BLaER1 treated with 17β-estradiol and CSF1 and Interleukin-3, amounts not matched to agents 10 nM and 100 nM (cell line): Measurements from ENCODE around the gene BLID.

ENCODE experiments used
- H3K27ac ChIP-seq, 11 experiments: shearing (Covaris generic); formaldehyde crosslinking; 2 replicates each; pipeline ENCODE4 v1.8.1; 2022
- H3K27me3 ChIP-seq, 11 experiments: shearing (Covaris generic); formaldehyde crosslinking; 2 replicates each; pipeline ENCODE4 v1.8.1; 2022
- H3K36me3 ChIP-seq, 11 experiments: shearing (Covaris generic); formaldehyde crosslinking; 2 replicates each; pipeline ENCODE4 v1.8.1; 2022
- H3K4me1 ChIP-seq, 10 experiments: shearing (Covaris generic); formaldehyde crosslinking; 2 replicates each; pipeline ENCODE4 v1.8.1; 2022
- H3K4me2 ChIP-seq, 11 experiments: shearing (Covaris generic); formaldehyde crosslinking; 2 replicates each; pipeline ENCODE4 v1.8.1; 2022
- H3K4me3 ChIP-seq, 10 experiments: shearing (Covaris generic); formaldehyde crosslinking; 2 replicates each; pipeline ENCODE4 v1.8.1; 2022
- H3K9ac ChIP-seq, 11 experiments: shearing (Covaris generic); formaldehyde crosslinking; 2 replicates each; pipeline ENCODE4 v1.8.1; 2022
- H3K9me3 ChIP-seq, 11 experiments: shearing (Covaris generic); formaldehyde crosslinking; replicated peaks in 1 of 11; 2 replicates each; pipeline ENCODE4 v1.8.1; 2022
- H4K20me1 ChIP-seq, 11 experiments: shearing (Covaris generic); formaldehyde crosslinking; 2 replicates each; pipeline ENCODE4 v1.8.1; 2022
- Cebpa-rat ChIP-seq, 11 experiments: shearing (Covaris generic); IDR thresholded peaks; 2 replicates each; pipeline ENCODE4 v1.8.1; 2022

The BLID gene

DNA sequence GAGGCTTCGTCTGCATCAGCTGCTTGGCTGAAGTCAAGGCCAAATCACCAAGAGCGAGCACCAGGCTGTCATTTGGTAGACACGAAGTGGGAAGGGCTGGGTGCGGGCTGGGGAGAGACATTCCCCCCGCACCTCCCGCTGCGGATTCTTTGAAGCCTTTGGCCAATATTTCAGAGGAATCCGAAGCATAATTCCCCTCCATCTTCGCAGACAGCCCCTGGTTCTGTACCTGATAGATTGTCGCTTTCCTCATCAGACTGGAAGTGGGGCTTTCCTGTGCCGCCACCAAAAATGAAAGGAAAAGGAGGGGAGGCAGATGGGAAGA is 15.3 kb downstream of the BLID start:
- Histone ChIP-seq H4K20me1 (no peaks in the 10 kb centered on the region), H3K4me3 (no peak overlapping the region), H3K9me3 (no peaks in the 10 kb centered on the region), H3K9ac (no peak overlapping the region), H3K4me2 (no peak overlapping the region), H3K4me1 (no peaks in the 10 kb centered on the region), H3K27me3 (peaks cover 29 to 40% (median 35%) of the 10 kb centered on the region in 11 experiments), H3K27ac (no peak overlapping the region), H3K36me3 (no peaks in the 10 kb centered on the region)
- no peak for TF ChIP-seq Cebpa-rat (IDR thresholded peaks at IDR 0.05)

DNA sequence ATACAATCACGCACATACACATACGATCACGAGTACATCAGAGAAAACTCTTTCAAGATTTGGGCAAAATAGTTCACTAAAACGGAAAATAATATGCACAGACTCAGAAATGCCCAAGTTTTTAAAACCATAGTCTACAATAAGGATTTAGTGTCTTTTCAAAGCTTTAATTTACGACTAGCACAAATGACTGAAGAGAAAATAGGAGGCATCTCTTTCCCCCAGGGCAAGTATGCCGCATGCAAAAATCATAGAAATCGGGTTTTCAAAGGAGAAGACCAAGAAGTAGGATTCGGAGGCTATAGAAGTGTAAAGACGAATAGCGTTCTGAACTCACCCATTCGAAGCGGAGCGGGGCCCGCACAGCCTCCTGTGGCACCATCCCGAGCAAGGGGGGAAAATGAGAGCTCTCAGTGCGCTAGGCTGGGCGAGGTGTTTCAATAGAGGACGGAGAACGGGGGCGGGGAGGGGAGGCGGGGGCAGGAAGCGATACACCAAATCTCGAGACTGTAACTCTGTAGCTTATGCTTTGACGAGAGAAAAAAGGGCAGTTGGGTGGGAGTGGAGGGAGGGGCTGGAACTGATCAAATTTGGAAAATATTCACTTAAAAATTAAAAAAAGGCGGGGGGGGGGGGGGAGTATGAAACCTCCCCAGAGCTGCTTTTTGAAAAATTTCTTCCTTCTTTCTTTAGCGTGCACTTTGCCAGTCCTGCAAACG is 15.8 kb downstream of the BLID start:
- Histone ChIP-seq H3K27me3 (peaks cover 29 to 40% (median 35%) of the 10 kb centered on the region in 11 experiments), H3K9me3 (no peaks in the 10 kb centered on the region), H3K4me2 (no peak overlapping the region), H3K9ac (no peak overlapping the region), H4K20me1 (no peaks in the 10 kb centered on the region), H3K36me3 (no peaks in the 10 kb centered on the region), H3K4me1 (no peaks in the 10 kb centered on the region), H3K4me3 (no peak overlapping the region), H3K27ac (no peak overlapping the region)
- TF ChIP-seq Cebpa-rat (IDR thresholded peaks at IDR 0.05), result no peak

DNA sequence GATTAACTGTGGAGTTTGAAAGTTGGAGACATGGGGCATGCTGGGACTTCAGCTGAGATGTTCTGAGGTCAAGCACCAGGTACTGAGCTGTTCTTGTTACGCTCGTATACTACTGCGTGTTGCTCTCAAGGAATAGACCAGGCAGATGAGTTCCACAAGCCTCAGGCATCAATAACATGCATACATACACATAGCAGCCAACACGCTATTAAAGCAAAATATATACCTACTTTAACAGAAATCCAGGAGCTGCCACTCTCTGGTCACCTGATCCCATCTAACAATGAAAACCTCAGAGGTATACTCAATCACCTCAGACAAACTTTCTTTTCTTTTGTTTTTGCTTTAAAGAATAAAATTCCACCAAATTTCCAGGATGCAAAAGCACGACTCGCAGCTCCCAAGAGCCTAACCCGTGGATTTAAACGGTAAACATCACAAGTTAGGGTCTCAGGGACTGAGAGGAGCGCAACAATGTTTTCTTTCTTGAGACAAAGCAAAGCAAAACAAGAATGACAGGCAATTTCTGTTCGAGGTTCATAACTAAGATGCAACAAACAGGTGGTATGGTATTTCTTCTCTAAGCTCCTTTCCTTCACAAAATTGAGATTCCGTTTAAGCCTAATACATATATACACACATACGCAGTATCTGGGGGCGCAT is 16.5 kb downstream of the BLID start:
- H3K27ac ChIP-seq, result no peak overlapping the region
- no peaks in the 10 kb centered on the region for H4K20me1 ChIP-seq
- H3K4me3 ChIP-seq, result no peak overlapping the region
- H3K27me3 ChIP-seq, result peaks cover 29 to 40% (median 35%) of the 10 kb centered on the region in 11 experiments
- H3K36me3 ChIP-seq, result no peaks in the 10 kb centered on the region
- no peak overlapping the region for H3K9ac ChIP-seq
- no peaks in the 10 kb centered on the region for H3K9me3 ChIP-seq
- no peaks in the 10 kb centered on the region for H3K4me1 ChIP-seq
- no peak overlapping the region for H3K4me2 ChIP-seq
- TF ChIP-seq Cebpa-rat (IDR thresholded peaks at IDR 0.05), result no peak

DNA sequence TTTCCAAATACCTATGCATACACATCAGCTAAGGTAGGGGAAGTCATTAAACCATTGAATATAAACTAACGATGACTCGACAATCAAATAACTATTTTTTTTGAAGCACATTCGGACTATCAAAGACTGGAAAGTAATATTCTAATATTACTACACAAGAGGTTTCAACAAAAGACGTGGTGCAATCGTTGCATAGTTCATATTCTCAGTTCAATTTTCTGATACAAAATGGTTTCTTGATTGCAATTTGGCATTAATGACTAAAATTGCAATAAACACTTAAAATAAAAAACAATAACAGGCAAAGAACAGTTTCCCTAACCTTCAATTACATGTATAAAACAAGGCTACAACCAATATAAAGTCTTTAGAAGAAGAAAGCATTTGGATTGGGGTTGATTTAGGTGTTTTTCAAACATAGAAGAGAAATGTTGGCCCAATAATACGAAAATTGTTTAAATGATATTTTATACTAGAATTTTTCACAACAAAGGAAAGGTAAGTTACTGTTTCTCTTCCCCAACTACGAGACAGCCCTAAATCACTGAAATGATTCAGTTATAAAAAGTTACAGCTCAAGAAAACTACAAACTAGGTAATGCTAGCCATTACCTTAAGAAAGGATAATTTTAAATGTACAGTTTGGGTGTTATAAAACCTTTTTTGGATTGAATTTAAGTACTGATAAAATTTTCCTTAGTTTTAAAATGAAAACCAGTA is 17.6 kb downstream of the BLID start:
- H3K4me1 ChIP-seq, result no peaks in the 10 kb centered on the region
- H3K9ac ChIP-seq, result no peak overlapping the region
- H3K36me3 ChIP-seq, result no peaks in the 10 kb centered on the region
- no peaks in the 10 kb centered on the region for H4K20me1 ChIP-seq
- H3K9me3 ChIP-seq, result no peaks in the 10 kb centered on the region
- peaks cover 29 to 40% (median 35%) of the 10 kb centered on the region in 11 experiments for H3K27me3 ChIP-seq
- no peak overlapping the region for H3K4me2 ChIP-seq
- TF ChIP-seq Cebpa-rat (IDR thresholded peaks at IDR 0.05), result no peak
- H3K27ac ChIP-seq, result no peak overlapping the region
- no peak overlapping the region for H3K4me3 ChIP-seq

DNA sequence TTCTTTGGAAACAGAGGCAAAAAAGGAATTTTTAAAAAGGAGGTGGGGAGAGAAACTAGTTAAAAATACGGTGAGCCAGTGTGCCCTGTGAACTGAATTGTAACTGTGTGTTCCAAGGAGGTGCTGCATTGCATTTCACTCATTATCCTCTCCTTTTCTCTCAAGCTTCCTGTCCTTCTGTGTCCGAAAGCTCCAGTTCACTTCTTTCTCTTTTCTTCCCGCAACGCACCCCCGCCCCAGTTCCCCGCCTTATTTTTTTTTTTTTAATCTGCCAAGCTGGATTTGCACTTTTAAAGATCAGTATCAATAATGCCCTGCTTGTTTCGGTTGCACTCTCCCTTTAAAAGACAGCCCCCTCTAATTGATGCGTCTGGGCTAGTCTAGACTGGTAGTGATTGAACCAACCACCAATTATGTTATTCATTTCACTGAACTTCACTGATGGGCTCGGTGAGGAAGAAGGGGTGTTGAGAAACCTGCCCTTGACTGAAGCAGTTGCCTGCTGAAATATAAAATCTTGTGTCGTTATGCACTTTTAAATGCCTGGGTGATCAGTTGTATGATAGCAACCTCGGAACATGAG is 18.5 kb downstream of the BLID start:
- H3K9me3 ChIP-seq, result no peaks in the 10 kb centered on the region
- peaks cover 29 to 37% (median 35%) of the 10 kb centered on the region in 11 experiments for H3K27me3 ChIP-seq
- H3K4me2 ChIP-seq, result no peak overlapping the region
- TF ChIP-seq Cebpa-rat (IDR thresholded peaks at IDR 0.05), result no peak
- H3K4me3 ChIP-seq, result no peak overlapping the region
- H3K9ac ChIP-seq, result no peak overlapping the region
- H3K36me3 ChIP-seq, result no peaks in the 10 kb centered on the region
- no peaks in the 10 kb centered on the region for H4K20me1 ChIP-seq
- H3K4me1 ChIP-seq, result no peaks in the 10 kb centered on the region
- no peak overlapping the region for H3K27ac ChIP-seq

DNA sequence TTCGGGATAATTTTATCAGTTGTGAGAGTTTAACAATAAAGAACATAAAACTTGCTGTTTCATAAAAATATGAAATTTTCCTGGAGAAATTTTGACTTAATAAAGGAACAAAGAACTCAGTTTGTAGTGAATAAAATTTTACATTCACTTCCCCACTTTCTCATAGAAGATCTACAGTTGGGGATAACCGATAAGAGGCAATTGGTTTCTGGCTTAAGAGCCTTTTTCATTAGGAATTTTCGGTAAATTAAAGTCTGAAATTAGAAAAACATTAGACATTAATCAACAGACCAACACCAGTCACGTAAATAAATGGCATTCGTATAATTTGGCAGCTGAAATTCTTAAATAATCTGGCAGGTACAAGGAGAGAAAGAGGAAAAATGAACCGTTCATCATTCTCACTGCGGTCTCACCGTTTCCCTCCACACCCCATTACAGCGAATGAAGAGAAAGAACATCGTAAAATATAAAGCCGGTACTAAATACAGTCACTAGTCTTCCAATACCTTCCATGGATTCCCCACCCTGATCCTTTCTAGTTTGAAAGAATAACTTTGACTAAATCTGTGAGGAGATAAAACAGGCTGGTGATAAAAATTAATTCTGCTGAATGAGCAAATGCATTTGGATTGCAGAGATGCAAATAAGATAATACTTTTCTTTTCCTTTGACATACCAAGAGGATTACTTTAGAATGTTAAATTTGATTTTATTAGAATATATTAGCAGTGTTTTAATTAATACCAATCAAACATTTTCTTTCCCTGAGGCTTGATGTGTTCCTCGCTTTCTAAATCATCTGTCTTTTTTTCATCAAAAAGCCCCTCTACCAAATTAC is 19.5 kb downstream of the BLID start:
- no peak for TF ChIP-seq Cebpa-rat (IDR thresholded peaks at IDR 0.05)
- H3K4me3 ChIP-seq, result no peak overlapping the region
- H3K4me1 ChIP-seq, result no peaks in the 10 kb centered on the region
- peaks cover 22 to 27% (median 24%) of the 10 kb centered on the region in 11 experiments for H3K27me3 ChIP-seq
- no peaks in the 10 kb centered on the region for H4K20me1 ChIP-seq
- no peaks in the 10 kb centered on the region for H3K36me3 ChIP-seq
- H3K27ac ChIP-seq, result no peak overlapping the region
- H3K4me2 ChIP-seq, result no peak overlapping the region
- no peaks in the 10 kb centered on the region for H3K9me3 ChIP-seq
- H3K9ac ChIP-seq, result no peak overlapping the region

DNA sequence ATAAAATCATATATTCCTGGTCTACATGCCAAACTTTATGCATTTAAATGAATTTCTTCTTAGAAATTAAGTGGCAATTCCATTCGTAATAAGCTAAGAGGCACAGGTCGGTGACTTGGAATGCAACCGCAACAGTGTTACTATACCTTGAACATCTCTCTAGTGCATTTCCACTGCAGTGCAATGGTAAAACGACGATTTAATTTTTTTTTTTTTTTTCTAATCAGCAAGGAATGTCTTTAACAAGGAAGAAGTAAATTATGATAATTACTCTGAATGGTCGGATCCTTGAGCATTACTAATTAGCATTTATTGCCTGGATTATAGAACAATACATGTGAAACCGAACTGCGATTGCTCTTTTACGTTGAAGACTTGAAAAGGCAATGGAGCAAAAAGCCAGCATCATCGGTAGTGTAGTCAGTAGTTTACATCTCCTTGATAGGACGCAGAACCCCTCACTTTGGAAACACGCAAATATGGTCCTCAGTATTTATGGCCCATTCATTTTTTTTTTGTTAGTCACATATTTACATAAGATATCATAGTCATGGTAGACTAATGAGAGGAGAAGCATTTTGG is 20.2 kb downstream of the BLID start:
- Histone ChIP-seq H3K4me3 (no peak overlapping the region), H3K4me2 (no peak overlapping the region), H3K36me3 (no peaks in the 10 kb centered on the region), H3K4me1 (no peaks in the 10 kb centered on the region), H3K9me3 (no peaks in the 10 kb centered on the region), H3K27me3 (peaks cover 15 to 20% (median 17%) of the 10 kb centered on the region in 11 experiments), H3K9ac (no peak overlapping the region), H3K27ac (no peak overlapping the region), H4K20me1 (no peaks in the 10 kb centered on the region)
- TF ChIP-seq Cebpa-rat (IDR thresholded peaks at IDR 0.05), result no peak

DNA sequence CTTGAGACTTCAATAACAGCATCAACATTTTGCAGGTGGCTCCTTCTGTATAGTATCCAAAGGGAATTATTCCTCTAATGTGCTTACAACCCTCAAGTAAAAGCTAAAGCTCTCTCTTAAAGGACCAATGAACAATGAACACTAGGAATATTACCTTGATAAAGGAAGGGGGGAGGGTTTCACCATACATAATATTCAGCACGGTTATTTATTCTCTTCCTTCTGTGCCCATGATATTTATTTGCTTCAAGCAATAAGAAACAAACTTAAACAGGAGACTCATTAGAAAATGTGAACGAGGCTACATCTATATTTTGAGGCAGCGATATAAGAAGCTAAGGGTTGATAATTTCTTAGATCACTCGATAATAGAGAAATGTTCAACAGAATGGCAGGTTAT is 21.2 kb downstream of the BLID start:
- Histone ChIP-seq H3K9me3 (no peaks in the 10 kb centered on the region), H3K27ac (no peak overlapping the region), H4K20me1 (no peaks in the 10 kb centered on the region), H3K27me3 (peaks cover 5 to 11% (median 8%) of the 10 kb centered on the region in 11 experiments), H3K36me3 (no peaks in the 10 kb centered on the region), H3K4me1 (no peaks in the 10 kb centered on the region), H3K4me2 (no peak overlapping the region), H3K4me3 (no peak overlapping the region), H3K9ac (no peak overlapping the region)
- TF ChIP-seq Cebpa-rat (IDR thresholded peaks at IDR 0.05), result no peak
